Type B pancreatic cell (in vitro differentiated cells): ENCODE data around the gene STEAP3. TPM values are rescaled to one million over a fixed set of nuclear protein-coding genes. Genes with fewer than 3 reads are reported as not detected.
A peak's percentile ranks its signal among the peaks of the same experiment; 100 is the strongest.

Experiments used
- DNase-seq: peaks from one replicate; pipeline ENCODE4 v3.0.0; 2021; ENCODE audit warnings: mixed read lengths; ENCODE audit not compliant: unreplicated experiment; ENCODE audit errors: extremely low spot score
- H3K27ac Mint-ChIP-seq: 2 replicates; pipeline ENCODE4 v1.8.0; 2021; ENCODE audit warnings: mild to moderate bottlenecking, mixed read lengths
- H3K27me3 Mint-ChIP-seq: 2 replicates; pipeline ENCODE4 v1.8.0; 2021; ENCODE audit warnings: mixed read lengths
- H3K36me3 Mint-ChIP-seq: 2 replicates; pipeline ENCODE4 v1.8.0; 2021; ENCODE audit warnings: mixed read lengths
- H3K4me1 Mint-ChIP-seq: one replicate; pipeline ENCODE4 v1.8.0; 2021; ENCODE audit warnings: mixed read lengths; ENCODE audit not compliant: unreplicated experiment
- H3K4me3 Mint-ChIP-seq: 2 replicates; pipeline ENCODE4 v1.8.0; 2021; ENCODE audit warnings: mild to moderate bottlenecking, mixed read lengths
- H3K9me3 Mint-ChIP-seq: 2 replicates; pipeline ENCODE4 v1.8.0; 2021; ENCODE audit warnings: mixed read lengths
- CTCF ChIP-seq: fragments of 200-600 bp; sonication (generic); conservative IDR thresholded peaks from 2 replicates; pipeline ENCODE4 v1.5.0; 2021; ENCODE audit warnings: antibody characterized with exemption, mild to moderate bottlenecking
- total RNA-seq: library from RNA; stranded (reverse); gene quantifications from 2 replicates; pipeline ENCODE4 v1.2.1, GENCODE V29; 2021; ENCODE audit warnings: low replicate concordance

Gene STEAP3
- total RNA-seq, 1 donor from 2014 or later: 19.0 TPM

DNA sequence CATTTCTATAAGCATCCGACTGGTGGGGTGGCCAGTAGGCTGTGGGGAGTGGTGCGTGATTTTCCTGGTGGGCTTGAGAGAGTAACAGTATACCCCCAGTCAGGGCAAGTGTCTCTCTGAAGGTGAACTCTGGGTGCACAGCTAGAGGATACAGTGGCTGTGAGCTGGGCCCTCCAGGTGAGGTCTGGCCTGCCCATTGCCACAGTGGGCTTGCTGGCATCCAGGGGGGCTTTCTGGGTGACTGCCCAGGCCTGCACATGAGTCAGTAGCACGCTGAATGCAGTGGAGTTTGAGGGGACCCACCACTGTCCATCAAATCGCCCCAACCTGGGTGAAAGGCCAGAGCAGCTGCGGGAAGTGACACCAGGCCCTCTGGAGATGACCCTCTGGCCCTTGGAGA, 4.5 kb downstream of the STEAP3 start:
- H3K9me3 Mint-ChIP-seq: no peaks in the 10 kb centered on the region

GRCh38 chr2:119228964-119229363, 5.3 kb downstream of the STEAP3 start:
- no peaks in the 10 kb centered on the region for H3K9me3 Mint-ChIP-seq
- H3K36me3 Mint-ChIP-seq: no peaks in the 10 kb centered on the region
- H3K4me1 Mint-ChIP-seq: peaks cover 17% of the 10 kb centered on the region
- no peak for DNase-seq
- no peak for TF ChIP-seq CTCF
- peaks cover 21% of the 10 kb centered on the region for H3K27me3 Mint-ChIP-seq
- H3K27ac Mint-ChIP-seq: no peak overlapping the region
- no peak overlapping the region for H3K4me3 Mint-ChIP-seq

More for the DNA sequence above, 4.5 kb downstream of the STEAP3 start:
- Mint-ChIP-seq H3K4me1 (peaks cover 11% of the 10 kb centered on the region), H3K27ac (no peak overlapping the region), H3K4me3 (no peak overlapping the region), H3K36me3 (no peaks in the 10 kb centered on the region), H3K27me3 (peaks cover 21% of the 10 kb centered on the region)
- no peak for DNase-seq
- TF ChIP-seq CTCF: no peak

DNA sequence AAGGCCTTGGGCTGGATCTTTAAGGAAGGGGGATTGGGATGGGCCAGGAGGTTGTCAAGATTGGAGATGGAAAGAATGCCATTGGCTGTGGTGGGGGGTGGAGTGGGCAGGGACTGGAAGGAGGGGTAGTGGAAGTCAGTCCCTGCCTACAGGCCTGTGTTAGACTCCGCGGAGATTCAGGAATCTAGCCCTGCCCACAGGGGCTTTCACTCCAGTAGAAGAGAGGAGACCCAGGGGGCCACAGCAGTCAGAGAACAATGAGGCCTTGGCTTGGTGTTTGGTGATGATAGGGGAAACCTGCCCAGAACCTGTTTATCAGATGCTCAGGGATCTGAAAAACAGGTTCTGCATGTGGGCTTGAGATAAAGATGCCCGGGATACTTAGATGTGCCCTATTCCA, 6.1 kb downstream of the STEAP3 start:
- H3K27me3 Mint-ChIP-seq: peaks cover 17% of the 10 kb centered on the region
- DNase-seq: no peak
- H3K27ac Mint-ChIP-seq: peak overlapping the region; percentile 54
- H3K9me3 Mint-ChIP-seq: no peaks in the 10 kb centered on the region
- TF ChIP-seq CTCF: no peak
- no peaks in the 10 kb centered on the region for H3K36me3 Mint-ChIP-seq
- H3K4me3 Mint-ChIP-seq: no peak overlapping the region
- peaks cover 17% of the 10 kb centered on the region for H3K4me1 Mint-ChIP-seq

DNA sequence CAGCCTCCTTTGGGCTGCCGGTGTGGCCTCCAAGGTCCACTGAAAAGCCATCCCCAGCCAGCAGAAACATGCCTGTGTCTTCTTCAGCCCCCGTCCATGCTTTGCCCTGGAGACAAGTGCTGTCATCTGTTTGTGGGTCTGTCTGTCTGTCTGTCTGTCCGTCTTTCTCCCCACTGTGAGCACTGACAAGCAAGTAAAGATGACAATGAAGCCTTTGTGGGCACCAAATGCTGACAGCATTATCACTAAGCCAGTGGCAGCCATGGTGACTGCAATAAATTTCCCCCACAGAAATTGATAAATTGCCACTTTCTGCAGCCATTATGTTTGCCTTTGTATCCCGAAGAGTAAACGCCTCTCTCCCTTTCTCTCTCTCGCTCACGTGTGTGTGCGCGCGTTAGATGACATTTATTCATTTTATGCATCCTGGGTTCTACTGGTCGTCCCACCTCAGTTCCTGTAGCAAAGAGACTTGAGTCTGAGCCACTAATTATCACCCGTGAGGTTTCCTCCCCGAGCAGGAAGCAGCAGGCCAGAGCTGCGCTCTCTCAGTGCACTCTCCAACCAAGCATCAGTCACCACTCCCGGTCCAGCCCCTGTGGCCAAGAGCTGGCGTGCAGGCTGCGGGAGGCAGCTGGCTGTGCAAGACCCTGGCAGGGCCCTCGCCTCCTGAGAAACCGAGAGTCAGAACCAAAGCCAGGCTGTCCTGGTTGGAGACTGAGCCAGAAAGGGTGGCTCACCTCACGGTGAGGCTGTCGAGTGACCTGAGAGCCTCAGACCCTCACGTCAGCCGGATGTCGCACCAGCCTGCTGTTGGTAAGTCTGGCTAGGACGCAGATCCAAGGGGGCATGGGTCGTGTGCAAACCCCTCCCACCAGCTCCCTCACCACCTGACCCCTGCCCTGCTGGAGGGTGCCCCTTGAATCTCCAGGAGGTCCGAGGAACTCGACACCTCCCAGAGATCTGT, 6.9 kb downstream of the STEAP3 start:
- no peaks in the 10 kb centered on the region for H3K36me3 Mint-ChIP-seq
- TF ChIP-seq CTCF: peak; percentile 36
- no peak for DNase-seq
- H3K4me3 Mint-ChIP-seq: peak overlapping the region; percentile 7
- H3K27me3 Mint-ChIP-seq: peaks cover 12% of the 10 kb centered on the region
- no peak overlapping the region for H3K27ac Mint-ChIP-seq
- H3K9me3 Mint-ChIP-seq: no peaks in the 10 kb centered on the region
- peaks cover 17% of the 10 kb centered on the region for H3K4me1 Mint-ChIP-seq

DNA sequence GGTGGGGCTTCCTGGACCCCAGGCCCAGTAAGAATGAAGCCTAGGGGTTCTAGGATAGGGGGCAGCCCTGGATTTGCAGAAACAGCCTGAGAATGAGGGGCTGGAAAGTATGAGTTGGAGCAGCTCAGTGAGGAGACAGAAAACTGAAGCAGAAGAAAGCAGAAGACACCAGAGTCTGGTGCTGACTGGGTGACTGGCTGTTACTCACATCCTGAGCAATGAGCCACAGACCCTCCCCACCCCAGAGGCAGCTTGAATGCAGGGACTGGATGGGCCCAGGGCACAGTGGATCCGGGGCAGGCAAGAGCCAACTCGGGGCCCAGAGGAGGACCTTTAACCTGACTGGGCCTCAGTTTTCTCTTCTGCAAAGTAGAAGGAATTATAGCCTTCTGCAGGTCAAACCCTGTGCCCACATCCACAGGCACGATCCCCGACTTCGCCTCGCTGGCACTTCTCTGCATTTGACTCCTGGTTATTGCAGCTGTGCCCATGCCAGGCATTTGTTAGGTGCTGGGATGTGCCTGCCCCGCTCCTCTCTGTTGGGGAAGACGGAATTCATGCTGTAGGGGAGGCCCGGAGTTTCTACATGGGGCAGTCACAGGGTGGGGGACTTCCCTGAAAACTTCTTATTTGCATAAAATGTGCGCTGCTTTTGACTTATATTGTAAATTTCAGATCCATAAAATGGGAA, 8.5 kb downstream of the STEAP3 start:
- Mint-ChIP-seq H3K4me1 (peaks cover 19% of the 10 kb centered on the region), H3K4me3 (no peak overlapping the region)

More for the DNA sequence above, 8.5 kb downstream of the STEAP3 start:
- no peaks in the 10 kb centered on the region for H3K36me3 Mint-ChIP-seq
- no peak for TF ChIP-seq CTCF
- no peak for DNase-seq
- H3K27me3 Mint-ChIP-seq: no peaks in the 10 kb centered on the region
- no peaks in the 10 kb centered on the region for H3K9me3 Mint-ChIP-seq
- no peak overlapping the region for H3K27ac Mint-ChIP-seq
